ELF-1 (cell line): Measurements from ENCODE around the gene SMARCD2.
"Not testable (repeated sequence)": the region's sequence is repeated elsewhere in the genome, so short reads cannot be mapped to it uniquely, and the experiment has no call there.

ENCODE experiments used
- DNase-seq: peaks from one replicate; pipeline ENCODE4 v3.0.0-alpha.2; 2016; ENCODE audit warnings: low read depth, low spot score

Gene SMARCD2

DNA sequence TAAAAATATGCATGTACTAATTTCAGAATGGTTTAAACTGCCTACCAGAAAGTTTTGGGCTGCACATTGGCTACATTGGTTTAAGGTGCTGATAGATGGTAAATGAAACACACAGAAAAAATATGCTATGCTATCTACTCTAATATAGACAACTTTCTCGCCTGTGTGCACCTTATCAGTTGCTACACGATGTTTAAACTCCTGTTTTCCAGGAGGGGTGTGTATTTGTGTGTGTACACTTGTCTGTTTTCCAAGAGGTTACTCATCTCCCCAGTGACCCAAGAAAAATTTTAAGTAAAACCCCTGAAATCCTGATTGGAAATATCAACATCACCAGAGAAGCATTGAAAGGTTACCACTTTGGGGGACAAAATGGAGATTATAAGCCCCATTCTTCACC, 36.9 kb downstream of the SMARCD2 start:
- no peak for DNase-seq

DNA sequence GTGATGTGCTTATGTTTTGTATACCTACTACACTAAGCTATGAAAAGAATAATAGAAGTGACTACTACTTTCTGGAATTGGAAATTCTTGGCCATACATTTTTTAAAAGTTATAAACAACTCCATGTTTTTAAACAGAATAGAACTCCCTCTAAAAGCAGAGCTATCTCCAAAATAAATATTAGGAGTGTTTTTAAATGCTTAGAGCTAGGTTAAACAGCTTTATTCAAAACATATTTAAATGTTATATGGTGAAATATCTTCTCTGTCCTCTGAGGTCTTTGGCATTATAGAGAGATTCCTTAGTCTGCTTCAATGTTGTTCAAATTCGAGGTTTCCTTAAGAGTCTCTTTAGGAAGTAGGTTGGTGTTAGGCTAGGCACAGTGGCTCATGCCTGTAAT, 38.2 kb downstream of the SMARCD2 start:
- DNase-seq: no peak

DNA sequence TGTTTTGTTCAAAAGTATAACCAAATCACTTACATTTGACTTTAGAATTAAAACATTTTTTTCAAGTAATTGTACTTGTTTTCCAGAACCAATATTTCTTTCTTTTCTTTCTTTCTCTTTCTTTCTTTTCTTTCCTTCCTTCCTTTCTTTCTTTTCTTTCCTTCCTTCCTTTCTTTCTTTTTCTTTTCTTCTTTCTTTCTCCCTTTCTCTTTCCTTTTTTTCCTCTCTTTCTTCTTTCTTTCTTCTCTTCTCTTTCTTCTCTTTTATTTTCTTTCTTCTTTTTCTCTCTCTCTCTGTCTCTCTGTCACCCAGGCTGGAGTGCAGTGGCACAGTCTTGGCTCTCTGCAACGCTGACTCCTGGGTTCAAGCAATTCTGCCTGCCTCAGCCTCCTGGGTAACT, 41.7 kb downstream of the SMARCD2 start:
- DNase-seq: no peak

DNA sequence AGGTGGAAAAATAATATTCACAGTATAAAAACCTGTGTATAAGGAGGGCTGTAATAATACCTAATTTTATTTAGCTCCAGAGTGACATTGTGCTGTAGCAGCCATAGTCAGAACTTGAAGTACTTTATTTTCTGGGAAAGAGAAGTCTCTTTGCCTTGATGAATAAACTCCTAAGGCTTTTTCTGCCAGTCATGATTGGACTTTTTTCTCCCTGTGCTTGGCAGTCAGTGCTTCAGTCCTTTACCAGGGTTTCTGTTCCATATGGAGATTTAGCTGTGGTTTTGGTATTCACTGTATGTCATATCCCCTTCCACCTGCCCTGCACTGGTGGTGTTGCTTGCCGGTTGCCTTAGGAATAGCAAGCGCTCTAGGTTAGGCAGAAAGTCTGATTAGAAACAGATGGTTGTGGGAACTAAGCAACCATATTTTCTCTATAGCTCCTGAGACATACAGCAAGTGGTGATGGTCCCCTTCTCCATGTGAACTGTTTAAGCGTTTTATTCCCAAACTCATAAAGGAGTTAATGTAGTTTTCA, 43.8 kb downstream of the SMARCD2 start:
- DNase-seq: no peak

DNA sequence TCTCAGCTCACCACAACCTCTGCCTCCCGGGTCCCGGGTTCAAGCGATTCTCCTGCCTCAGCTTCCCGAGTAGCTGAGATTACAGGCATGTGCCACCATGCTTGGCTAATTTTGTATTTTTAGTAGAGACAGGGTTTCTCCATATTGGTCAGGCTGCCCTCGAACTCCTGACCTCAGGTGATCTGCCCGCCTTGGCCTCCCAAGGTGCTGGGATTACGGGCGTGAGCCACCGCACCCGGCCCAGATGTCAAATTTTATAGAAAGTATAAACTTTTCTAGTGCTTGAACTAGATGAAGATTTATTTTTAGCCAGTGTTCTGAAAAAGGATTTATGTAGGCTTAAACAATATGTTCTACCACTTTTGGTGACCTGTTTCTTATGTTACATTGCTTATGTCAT, 46.1 kb downstream of the SMARCD2 start:
- not testable (repeated sequence) for DNase-seq

DNA sequence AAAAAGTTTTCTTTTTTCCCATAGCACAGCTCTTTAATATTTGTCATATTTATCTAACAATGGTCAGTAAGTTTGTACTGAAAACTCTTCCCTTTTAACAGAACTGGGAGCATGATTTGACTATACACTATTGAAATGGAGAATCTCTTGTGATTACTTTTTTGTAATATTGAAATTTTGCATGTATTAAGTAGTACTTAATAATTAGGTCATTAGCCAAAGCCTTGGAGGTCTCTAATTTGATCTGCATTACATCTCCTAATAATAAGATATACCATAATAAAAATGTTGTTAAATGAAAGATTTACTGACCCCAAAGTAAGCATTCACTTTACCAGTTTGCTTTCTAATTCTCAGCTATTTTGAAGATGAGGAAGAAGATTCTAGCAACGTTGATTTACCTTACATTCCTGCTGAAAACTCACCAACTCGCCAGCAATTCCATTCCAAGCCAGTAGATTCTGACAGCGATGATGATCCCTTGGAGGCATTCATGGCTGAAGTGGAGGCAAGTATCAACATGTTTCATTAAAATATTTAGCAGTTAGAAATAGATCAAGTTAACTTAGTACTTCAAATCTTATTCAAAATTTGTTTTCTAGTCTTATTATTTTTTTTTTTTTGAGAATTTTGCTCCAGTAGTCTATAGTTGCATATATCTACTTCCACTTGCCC, 50.3 kb downstream of the SMARCD2 start:
- no peak for DNase-seq

DNA sequence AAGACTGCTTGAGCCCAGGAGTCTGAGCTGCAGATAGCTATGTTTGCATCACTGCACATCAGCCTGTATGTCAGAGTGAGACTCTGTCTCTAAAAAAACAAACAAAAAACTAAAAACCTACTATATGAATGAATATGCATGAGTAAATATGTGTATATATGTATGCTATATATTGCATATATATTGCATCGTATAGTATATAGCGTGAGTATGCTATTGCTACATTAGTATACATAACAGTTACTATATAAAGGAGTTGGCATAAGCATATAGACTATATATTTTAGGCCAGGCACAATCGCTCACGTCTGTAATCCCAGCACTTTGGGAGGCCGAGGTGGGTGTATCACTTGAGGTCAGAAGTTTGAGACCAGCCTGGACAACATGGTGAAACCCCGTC, 52.4 kb downstream of the SMARCD2 start:
- no peak for DNase-seq

DNA sequence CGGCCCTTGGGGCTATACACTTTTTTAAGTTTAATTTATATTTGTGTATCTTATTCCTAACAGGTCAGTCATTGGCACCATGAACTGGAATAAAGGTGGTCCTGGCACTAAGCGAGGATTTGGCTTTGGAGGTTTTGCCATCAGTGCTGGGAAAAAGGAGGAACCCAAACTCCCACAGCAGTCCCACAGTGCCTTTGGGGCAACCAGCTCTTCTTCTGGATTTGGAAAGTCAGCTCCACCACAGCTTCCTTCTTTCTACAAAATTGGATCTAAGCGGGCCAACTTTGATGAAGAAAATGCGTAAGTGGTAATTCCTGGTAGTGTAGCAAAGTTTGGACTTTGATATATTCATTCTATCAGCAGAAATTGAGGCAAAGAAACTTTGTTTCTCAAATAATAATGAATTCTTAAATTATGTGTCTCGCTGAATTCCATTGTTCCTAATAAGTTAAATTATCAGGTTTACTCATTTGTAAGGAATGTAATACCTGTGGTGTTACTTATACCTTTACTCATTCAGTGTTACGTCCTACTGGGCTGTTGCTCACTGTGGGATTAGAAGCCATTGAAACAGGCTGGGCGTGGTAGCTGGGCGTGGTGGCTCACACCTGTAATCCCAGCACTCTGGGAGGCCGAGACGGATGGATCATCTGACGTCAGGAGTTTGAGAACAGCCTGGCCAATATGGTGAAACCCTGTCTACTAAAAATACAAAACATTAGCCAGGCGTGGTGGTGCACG, 55.3 kb downstream of the SMARCD2 start:
- no peak for DNase-seq

DNA sequence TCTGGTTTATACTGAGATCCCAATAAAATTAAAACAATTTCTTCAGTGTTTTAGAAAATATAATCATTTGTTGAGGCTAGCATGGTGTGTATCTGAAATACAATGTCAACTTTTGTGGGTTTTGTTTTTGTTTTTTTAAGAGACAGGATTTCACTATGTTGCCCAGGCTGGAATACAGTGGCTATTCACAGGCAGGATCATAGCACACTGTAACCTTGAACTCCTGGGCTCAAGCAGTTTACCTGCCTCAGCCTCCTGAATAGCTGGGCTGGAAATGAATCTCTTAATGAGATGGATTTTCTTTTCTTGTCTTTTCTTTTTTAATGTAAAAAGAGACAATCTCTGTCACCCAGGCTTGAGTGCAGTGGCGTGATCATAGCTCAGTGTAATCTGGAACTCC, 56.4 kb downstream of the SMARCD2 start:
- no peak for DNase-seq

DNA sequence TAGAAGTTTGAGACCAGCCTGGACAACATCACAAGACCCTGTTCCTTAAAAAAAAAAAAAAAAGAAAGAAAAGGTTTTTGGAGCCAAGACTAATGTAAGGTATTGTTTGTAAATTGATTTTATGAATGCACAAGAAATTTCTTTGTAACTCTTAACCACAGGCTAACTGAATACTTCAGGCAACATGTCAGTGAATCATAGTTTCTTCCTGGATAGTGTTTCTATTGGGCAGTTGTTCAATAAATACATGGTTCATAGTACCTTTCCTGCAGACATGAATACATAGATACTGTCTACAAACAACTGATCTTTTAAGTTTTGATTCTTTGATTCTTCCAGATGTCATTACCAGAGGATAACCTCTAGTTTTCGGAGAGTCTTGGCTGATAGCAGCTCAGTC, 56.9 kb downstream of the SMARCD2 start:
- DNase-seq: no peak

DNA sequence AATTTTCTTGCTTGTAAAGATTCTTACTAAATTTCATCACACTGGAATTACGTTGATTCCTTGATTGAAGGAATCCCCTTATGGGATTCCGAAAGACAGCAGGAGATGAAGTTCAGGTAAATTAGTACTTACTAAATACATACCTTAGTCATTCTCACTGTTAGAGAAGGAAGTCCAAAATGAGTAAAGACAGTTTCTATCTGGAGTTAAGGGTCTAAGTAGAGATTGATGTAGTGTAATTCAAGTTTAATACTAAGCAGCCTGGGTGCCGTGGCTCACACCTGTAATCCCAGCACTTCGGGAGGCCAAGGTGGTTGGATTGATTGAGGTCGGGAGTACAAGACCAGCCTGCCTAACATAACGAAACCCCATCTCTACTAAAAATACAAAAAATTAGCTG, 59.0 kb downstream of the SMARCD2 start:
- DNase-seq: no peak
